GM12891 (cell line): ENCODE data around the gene MFAP2.

Experiments used
- PAX5 ChIP-seq: IDR thresholded peaks from 2 replicates; pipeline ENCODE4 v1.6.1; 2011; ENCODE audit warnings: low read length, moderate library complexity, mild to moderate bottlenecking; ENCODE audit not compliant: insufficient read depth, severe bottlenecking
- POLR2A ChIP-seq: IDR thresholded peaks from 2 replicates; pipeline ENCODE4 v1.6.1; 2011; ENCODE audit warnings: low read depth, low read length, control low read depth
- POLR2AphosphoS5 ChIP-seq: IDR thresholded peaks from 2 replicates; pipeline ENCODE4 v1.6.1; 2011; ENCODE audit warnings: low read depth, low read length, control low read depth
- SPI1 ChIP-seq: IDR thresholded peaks from 2 replicates; pipeline ENCODE4 v1.6.1; 2011; ENCODE audit warnings: low read depth, low read length, control low read depth
- TAF1 ChIP-seq: IDR thresholded peaks from 2 replicates; pipeline ENCODE4 v1.6.1; 2011; ENCODE audit warnings: low read depth, low read length, control low read depth

- TF ChIP-seq POLR2A (no peak), POLR2AphosphoS5 (no peak), TAF1 (no peak), SPI1 (no peak), PAX5 (no peak)
These were observed 8.1 kb downstream of the MFAP2 start for GRCh38 chr1:16972189-16972895.
